Measurements from ENCODE around the gene FGFR2.
A peak's percentile ranks its signal among the peaks of the same experiment; 100 is the strongest.

FGFR2 gene

GRCh38 chr10:121460733-121461132 lies 137.5 kb downstream of the FGFR2 start:
- no peak for DNase-seq (ENCODE audit: low read depth in 2 of 2)
- TF ChIP-seq, protein P1, sequence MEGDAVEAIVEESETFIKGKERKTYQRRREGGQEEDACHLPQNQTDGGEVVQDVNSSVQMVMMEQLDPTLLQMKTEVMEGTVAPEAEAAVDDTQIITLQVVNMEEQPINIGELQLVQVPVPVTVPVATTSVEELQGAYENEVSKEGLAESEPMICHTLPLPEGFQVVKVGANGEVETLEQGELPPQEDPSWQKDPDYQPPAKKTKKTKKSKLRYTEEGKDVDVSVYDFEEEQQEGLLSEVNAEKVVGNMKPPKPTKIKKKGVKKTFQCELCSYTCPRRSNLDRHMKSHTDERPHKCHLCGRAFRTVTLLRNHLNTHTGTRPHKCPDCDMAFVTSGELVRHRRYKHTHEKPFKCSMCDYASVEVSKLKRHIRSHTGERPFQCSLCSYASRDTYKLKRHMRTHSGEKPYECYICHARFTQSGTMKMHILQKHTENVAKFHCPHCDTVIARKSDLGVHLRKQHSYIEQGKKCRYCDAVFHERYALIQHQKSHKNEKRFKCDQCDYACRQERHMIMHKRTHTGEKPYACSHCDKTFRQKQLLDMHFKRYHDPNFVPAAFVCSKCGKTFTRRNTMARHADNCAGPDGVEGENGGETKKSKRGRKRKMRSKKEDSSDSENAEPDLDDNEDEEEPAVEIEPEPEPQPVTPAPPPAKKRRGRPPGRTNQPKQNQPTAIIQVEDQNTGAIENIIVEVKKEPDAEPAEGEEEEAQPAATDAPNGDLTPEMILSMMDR (IDR thresholded peaks at IDR 0.05; ENCODE audit: low read depth, low read length) = no peak
- no peak overlapping the region for H3K4me3 ChIP-seq (replicated peaks in 1 of 2; ENCODE audit: low read depth in 2 of 2, low read length in 2 of 2)

DNA sequence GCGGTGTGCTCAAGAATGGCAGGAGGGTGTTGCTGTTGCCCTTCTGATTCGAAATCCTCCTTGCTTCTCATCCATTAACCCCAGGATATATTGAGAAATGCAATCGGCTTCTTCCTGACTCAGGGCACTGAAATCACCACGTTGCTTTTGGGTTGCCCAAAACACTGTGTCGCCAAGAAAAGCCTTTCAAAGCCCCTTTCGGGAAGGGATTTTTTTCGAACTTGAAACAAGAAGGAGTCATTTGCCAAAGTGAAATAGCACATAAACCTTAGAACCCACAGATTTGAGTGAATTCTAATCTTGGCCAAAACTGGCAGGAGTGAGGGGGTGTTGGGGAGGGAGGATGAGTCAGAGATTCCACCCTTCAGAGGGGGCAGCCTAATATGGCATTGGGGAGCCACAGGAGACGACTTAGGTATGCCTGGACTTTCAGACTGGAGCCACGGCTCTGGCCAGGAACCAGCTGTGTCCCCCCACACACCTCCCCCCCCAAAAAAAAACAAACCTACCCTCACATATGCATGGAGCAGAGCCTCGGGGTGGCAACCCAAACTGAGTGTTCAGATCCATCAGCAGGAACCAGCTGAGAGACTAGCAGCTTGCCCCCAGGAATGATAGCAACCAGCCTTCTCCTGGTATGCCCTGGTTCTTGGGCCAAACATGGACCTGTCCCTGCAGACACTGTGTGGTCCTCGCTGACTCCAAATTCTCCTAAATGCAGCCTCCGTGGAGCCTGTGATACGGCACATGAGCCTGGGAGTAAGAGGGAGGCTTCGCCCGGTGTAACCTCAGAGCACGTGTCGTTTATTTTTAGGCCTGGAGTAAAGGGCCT lies 138.4 kb downstream of the FGFR2 start:
- peak in 1 of 2 donors; percentile 7 for DNase-seq (ENCODE audit: low read depth in 2 of 2)
- no peak overlapping the region for H3K4me3 ChIP-seq (replicated peaks in 1 of 2; ENCODE audit: low read depth in 2 of 2, low read length in 2 of 2)
- TF ChIP-seq, protein P1 (IDR thresholded peaks at IDR 0.05; ENCODE audit: low read depth, low read length) = no peak

DNA sequence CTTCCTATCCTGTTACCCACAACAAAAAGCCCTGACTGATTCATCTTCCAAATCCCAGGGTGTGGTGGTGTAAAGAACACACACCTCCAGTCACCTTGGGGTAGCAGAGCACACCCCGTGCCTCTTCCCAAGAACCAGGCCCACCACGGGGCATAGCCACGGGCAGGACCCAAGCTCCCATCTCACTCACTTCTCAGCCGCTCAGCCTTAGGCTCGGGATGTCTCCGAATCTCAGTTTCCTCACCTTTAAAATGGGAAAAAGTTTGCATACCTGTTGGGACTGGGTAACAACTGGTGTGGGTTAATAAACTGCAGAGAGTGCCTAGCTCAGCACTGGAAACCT lies 139.0 kb downstream of the FGFR2 start:
- DNase-seq (ENCODE audit: low read depth in 2 of 2) = no peak
- H3K4me3 ChIP-seq (replicated peaks in 1 of 2; ENCODE audit: low read depth in 2 of 2, low read length in 2 of 2) = no peak overlapping the region
- TF ChIP-seq, protein P1 (IDR thresholded peaks at IDR 0.05; ENCODE audit: low read depth, low read length) = no peak

DNA sequence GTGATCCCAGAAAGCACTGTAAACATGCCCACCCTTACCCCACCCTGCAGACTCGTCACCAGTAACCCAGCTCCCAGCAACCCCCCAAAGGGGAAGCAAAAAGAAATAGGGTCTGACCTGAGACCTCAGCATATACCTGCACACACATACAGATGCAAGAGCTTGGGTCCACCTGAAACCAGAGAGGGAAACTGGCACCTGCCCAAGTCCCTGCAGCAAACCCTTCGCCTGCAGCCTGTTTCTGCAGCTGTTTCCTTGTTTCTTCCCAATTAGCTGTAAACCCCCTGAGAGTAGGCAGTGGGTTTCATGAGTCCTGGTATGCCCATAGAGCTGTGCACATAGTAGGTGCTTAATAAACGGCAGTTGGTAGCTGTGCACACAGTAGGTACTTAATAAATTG lies 140.5 kb downstream of the FGFR2 start:
- TF ChIP-seq, protein P1 (IDR thresholded peaks at IDR 0.05; ENCODE audit: low read depth, low read length) = no peak
- no peak for DNase-seq (ENCODE audit: low read depth in 2 of 2)
- no peak overlapping the region for H3K4me3 ChIP-seq (replicated peaks in 1 of 2; ENCODE audit: low read depth in 2 of 2, low read length in 2 of 2)

DNA sequence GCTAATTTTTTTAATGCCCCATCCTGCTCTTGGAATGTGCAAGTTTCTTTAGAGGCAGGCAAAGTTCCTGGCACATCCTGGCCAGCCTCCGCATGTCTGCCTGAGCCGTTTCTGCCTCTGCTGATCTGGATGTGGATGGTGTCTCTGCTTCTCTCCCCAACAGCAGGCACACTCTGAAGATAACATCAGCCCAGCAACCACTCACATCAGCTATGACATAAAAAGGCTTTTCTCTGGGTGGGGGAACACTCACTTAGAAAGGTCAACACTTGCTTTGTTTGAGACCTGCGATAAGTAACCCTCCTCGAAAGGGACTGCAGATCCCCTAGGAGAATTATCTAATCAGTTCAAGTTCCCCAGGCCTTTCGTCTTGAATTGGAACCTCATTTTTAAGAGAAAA lies 142.9 kb downstream of the FGFR2 start:
- H3K4me3 ChIP-seq (replicated peaks in 1 of 2; ENCODE audit: low read depth in 2 of 2, low read length in 2 of 2) = no peak overlapping the region
- TF ChIP-seq, protein P1 (IDR thresholded peaks at IDR 0.05; ENCODE audit: low read depth, low read length) = no peak
- DNase-seq (ENCODE audit: low read depth in 2 of 2) = no peak

DNA sequence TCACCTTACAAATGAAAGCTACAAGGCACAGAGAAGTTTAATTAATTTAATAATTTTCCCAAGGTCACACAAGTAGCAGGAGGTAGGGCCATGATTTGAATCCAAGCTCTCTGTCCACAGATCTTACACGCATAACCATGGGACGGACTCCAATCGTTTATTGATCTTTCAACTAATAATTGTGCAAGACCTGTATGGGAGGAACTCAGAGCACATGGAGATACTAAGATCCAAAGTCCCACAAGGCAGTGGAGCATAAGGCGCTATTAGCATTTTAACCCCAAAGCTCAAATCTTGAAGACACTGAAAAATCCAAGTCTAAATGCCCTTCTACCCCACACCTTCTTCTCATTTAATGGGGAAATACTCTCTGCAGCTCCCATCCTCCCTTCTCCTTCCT lies 143.5 kb downstream of the FGFR2 start:
- TF ChIP-seq, protein P1 (IDR thresholded peaks at IDR 0.05; ENCODE audit: low read depth, low read length) = no peak
- no peak for DNase-seq (ENCODE audit: low read depth in 2 of 2)
- no peak overlapping the region for H3K4me3 ChIP-seq (replicated peaks in 1 of 2; ENCODE audit: low read depth in 2 of 2, low read length in 2 of 2)

- no peak for DNase-seq (ENCODE audit: low read depth in 2 of 2)
- H3K4me3 ChIP-seq (replicated peaks in 1 of 2; ENCODE audit: low read depth in 2 of 2, low read length in 2 of 2) = no peak overlapping the region
- TF ChIP-seq, protein P1 (IDR thresholded peaks at IDR 0.05; ENCODE audit: low read depth, low read length) = no peak
Observed at GRCh38 chr10:121453160-121453559, 145.1 kb downstream of the FGFR2 start.

All from cardiac fibroblast (primary cell).